ENCODE data around the gene ACVRL1. TPM values are rescaled to one million over a fixed set of nuclear protein-coding genes. Genes with fewer than 3 reads are reported as not detected.

Gene ACVRL1
- total RNA-seq, 1 experiment from 2014 or later = 0.36 TPM

- H3K27ac ChIP-seq (ENCODE audit: low read length) = no peak overlapping the region; the same call in 1 of the 2 replicates
- intact Hi-C loops (cut with micrococcal nuclease; ENCODE audit: unreplicated experiment) = no loop called here
- H3K36me3 ChIP-seq (ENCODE audit: control insufficient read depth, insufficient read depth, low read length) = no peaks in the 10 kb centered on the region
- TF ChIP-seq REST (IDR thresholded peaks at IDR 0.05; ENCODE audit: insufficient read depth in 1 of 2, low read depth in 2 of 2, low read length in 1 of 2) = no peak
- no peak for TF ChIP-seq TCF7L2 (IDR thresholded peaks at IDR 0.05; ENCODE audit: low read depth, low read length)
- no peak for TF ChIP-seq SIN3A (IDR thresholded peaks at IDR 0.05; ENCODE audit: borderline replicate concordance, insufficient read depth, low read depth, low read length)
- TF ChIP-seq POLR2AphosphoS5 (IDR thresholded peaks at IDR 0.05; ENCODE audit: low read depth, low read length) = no peak
- no peak for TF ChIP-seq CTCF (IDR thresholded peaks at IDR 0.05)
- no TSS peak for BruUV-seq (replicated peaks)
- no peak for DNase-seq (ENCODE audit: low read depth, low spot score)
- ChIA-PET CTCF (interaction anchor here (1.0 kb wide), 1 partner anchor 9 kb away, joined by 7 read pairs; no protein-coding TSS in a partner anchor), POLR2A (interaction anchor here (0.8 kb wide), 1 partner anchor 40 kb away, joined by 3 read pairs; no protein-coding TSS in a partner anchor)
- no peaks in the 10 kb centered on the region for H3K9me3 ChIP-seq (ENCODE audit: control insufficient read depth, insufficient read depth, low read depth, low read length)
- in situ Hi-C loops (cut with HindIII; ENCODE audit: low pct_unique_long_range_greater_than_20kb, low sequenced_read_pairs) = no loop called here
- H3K27me3 ChIP-seq (ENCODE audit: control insufficient read depth, insufficient read depth, low read length) = no peaks in the 10 kb centered on the region
- ATAC-seq = peak; percentile 77
- no peak overlapping the region for H3K4me3 ChIP-seq (ENCODE audit: low read depth in 2 of 2, low read length in 2 of 2)
- peaks cover 25% of the 10 kb centered on the region for H3K4me1 ChIP-seq (ENCODE audit: control insufficient read depth, insufficient read depth, low read length)
Observed at GRCh38 chr12:51961834-51962233, 54.5 kb downstream of the ACVRL1 start.

GRCh38 chr12:51962737-51963136 is 55.4 kb downstream of the ACVRL1 start:
- Histone ChIP-seq H3K27ac (ENCODE audit: low read length) (peak overlapping the region; percentile 25; the same call in 1 of the 2 replicates), H3K4me3 (ENCODE audit: low read depth in 2 of 2, low read length in 2 of 2) (no peak overlapping the region), H3K27me3 (ENCODE audit: control insufficient read depth, insufficient read depth, low read length) (no peaks in the 10 kb centered on the region), H3K4me1 (ENCODE audit: control insufficient read depth, insufficient read depth, low read length) (peaks cover 25% of the 10 kb centered on the region), H3K9me3 (ENCODE audit: control insufficient read depth, insufficient read depth, low read depth, low read length) (no peaks in the 10 kb centered on the region), H3K36me3 (ENCODE audit: control insufficient read depth, insufficient read depth, low read length) (no peaks in the 10 kb centered on the region)
- intact Hi-C loops (cut with micrococcal nuclease; ENCODE audit: unreplicated experiment) = no loop called here
- BruUV-seq (replicated peaks) = no TSS peak
- POLR2A ChIA-PET = interaction anchor here (0.6 to 0.8 kb wide), 2 partner anchors 41 to 748 kb away, joined by 3 to 4 read pairs; no protein-coding TSS in a partner anchor
- ATAC-seq (no peak), DNase-seq (ENCODE audit: low read depth, low spot score) (no peak)
- CTCF ChIA-PET = interaction anchor here (0.5 to 1.0 kb wide), 2 partner anchors 8 to 9 kb away, joined by 5 to 7 read pairs; no protein-coding TSS in a partner anchor
- TF ChIP-seq POLR2AphosphoS5 (IDR thresholded peaks at IDR 0.05; ENCODE audit: low read depth, low read length) = no peak
- TF ChIP-seq CTCF (IDR thresholded peaks at IDR 0.05) = no peak
- TF ChIP-seq REST (IDR thresholded peaks at IDR 0.05; ENCODE audit: insufficient read depth in 1 of 2, low read depth in 2 of 2, low read length in 1 of 2) = no peak
- TF ChIP-seq SIN3A (IDR thresholded peaks at IDR 0.05; ENCODE audit: borderline replicate concordance, insufficient read depth, low read depth, low read length) = no peak
- no peak for TF ChIP-seq TCF7L2 (IDR thresholded peaks at IDR 0.05; ENCODE audit: low read depth, low read length)
- in situ Hi-C loops (cut with HindIII; ENCODE audit: low pct_unique_long_range_greater_than_20kb, low sequenced_read_pairs) = no loop called here

All from Panc1 (cell line).